ENCODE data around the gene INTS15.

GRCh38 chr7:6577369-6578113 is 12.3 kb upstream of the INTS15 start, which contains the start of gene ZDHHC4:
- TF ChIP-seq CTCF (IDR thresholded peaks at IDR 0.05) (peak in 1 of 3 experiments; percentile 5), POLR2A (IDR thresholded peaks at IDR 0.05) (peak; percentile 38)
